Activated B cell treated with CpG ODN at 0.5 μM for 24 hours (primary cell): ENCODE measurements around the gene TMEM161A. TPM values are rescaled to one million over a fixed set of nuclear protein-coding genes. Genes with fewer than 3 reads are reported as not detected.
"Not testable (repeated sequence)": the region's sequence is repeated elsewhere in the genome, so short reads cannot be mapped to it uniquely, and the experiment has no call there.

Experiments
- ATAC-seq: fragments of 200-7000 bp; cut with Tn5 transposase; one replicate; pipeline ENCODE4 v1.10.0; 2021; ENCODE audit warnings: low read depth, mild to moderate bottlenecking, moderate library complexity
- CTCF ChIA-PET: fragments of 350-600 bp; sonication (Branson Sonifier 250); formaldehyde crosslinking; loops from one replicate; lab custom pipeline; 2021; ENCODE audit warnings: antibody characterized with exemption; lab: Charles Lee
- POLR2A ChIA-PET: fragments of 350-600 bp; sonication (Branson Sonifier 250); formaldehyde crosslinking; loops from one replicate; lab custom pipeline; 2021; ENCODE audit warnings: antibody characterized with exemption; lab: Charles Lee
- DNase-seq: peaks from one replicate; pipeline ENCODE4 v3.0.0; 2022
- H3K27ac Mint-ChIP-seq: one replicate; pipeline ENCODE4 v1.8.0; 2020; ENCODE audit warnings: mixed read lengths
- H3K27me3 Mint-ChIP-seq: one replicate; pipeline ENCODE4 v1.8.0; 2021; ENCODE audit warnings: mixed read lengths
- H3K36me3 Mint-ChIP-seq: one replicate; pipeline ENCODE4 v1.8.0; 2021; ENCODE audit warnings: low read depth, mixed read lengths
- H3K4me1 Mint-ChIP-seq: one replicate; pipeline ENCODE4 v1.8.0; 2021; ENCODE audit warnings: mixed read lengths
- H3K4me3 Mint-ChIP-seq: one replicate; pipeline ENCODE4 v1.8.0; 2020; ENCODE audit warnings: mild to moderate bottlenecking, mixed read lengths
- H3K9me3 Mint-ChIP-seq: one replicate; pipeline ENCODE4 v1.8.0; 2020; ENCODE audit warnings: mixed read lengths
- CTCF ChIP-seq: fragments of 200-600 bp; IDR thresholded peaks from one replicate; pipeline ENCODE4 v1.8.0; 2022; ENCODE audit warnings: antibody characterized with exemption, mild to moderate bottlenecking
- intact Hi-C: fragments of 100-400 bp; cut with micrococcal nuclease; formaldehyde crosslinking; loops from one replicate; pipeline ENCODE4 v1.15.1; 2024
- total RNA-seq: library from RNA; stranded (reverse); gene quantifications from 2 replicates; pipeline ENCODE4 v1.2.3, GENCODE V29; 2022

TMEM161A gene
- total RNA-seq, 1 donor from 2014 or later, result 22.6 TPM

- Mint-ChIP-seq H3K27me3 (no peaks in the 10 kb centered on the region), H3K9me3 (no peaks in the 10 kb centered on the region), H3K36me3 (peaks cover 18% of the 10 kb centered on the region), H3K4me1 (peaks cover 26% of the 10 kb centered on the region), H3K4me3 (no peak overlapping the region), H3K27ac (no peak overlapping the region)
- DNase-seq (no peak), ATAC-seq (no peak)
- ChIA-PET POLR2A (interaction anchor here (0.8 to 2.7 kb wide), 2 partner anchors 11 to 42 kb away, joined by 3 to 18 read pairs; partner anchors contain the start of gene BORCS8), CTCF (interaction anchor here (4.9 kb wide), 1 partner anchor 24 kb away, joined by 104 read pairs; no protein-coding TSS in a partner anchor)
- intact Hi-C loops, result no loop called here
- TF ChIP-seq CTCF, result no peak
These were observed 11.2 kb upstream of the TMEM161A start for GRCh38 chr19:19149435-19149834.

GRCh38 chr19:19148504-19148903 lies 10.2 kb upstream of the TMEM161A start:
- Mint-ChIP-seq H3K4me1 (peaks cover 26% of the 10 kb centered on the region), H3K36me3 (peaks cover 18% of the 10 kb centered on the region)
- H3K27me3 Mint-ChIP-seq, H3K4me3 Mint-ChIP-seq, H3K27ac Mint-ChIP-seq, intact Hi-C loops, ATAC-seq, DNase-seq, H3K9me3 Mint-ChIP-seq: not testable (repeated sequence)
- ChIA-PET CTCF (interaction anchor here (0.9 to 4.9 kb wide), 4 partner anchors 9 to 76 kb away, joined by 3 to 104 read pairs (median 3); partner anchors contain the start of gene MEF2B), POLR2A (interaction anchor here (0.8 to 2.7 kb wide), 4 partner anchors 12 to 54 kb away, joined by 3 to 18 read pairs (median 4); partner anchors contain the start of genes MEF2B and NR2C2AP)

GRCh38 chr19:19147344-19147743 lies 9.1 kb upstream of the TMEM161A start:
- intact Hi-C loops, result loop anchor here (2.0 kb wide), 1 partner anchor 343 kb away; no protein-coding TSS in a partner anchor
- DNase-seq (no peak), ATAC-seq (no peak)
- Mint-ChIP-seq H3K4me1 (peaks cover 18% of the 10 kb centered on the region), H3K9me3 (no peaks in the 10 kb centered on the region), H3K27ac (no peak overlapping the region), H3K27me3 (no peaks in the 10 kb centered on the region), H3K4me3 (no peak overlapping the region), H3K36me3 (peaks cover 18% of the 10 kb centered on the region)
- TF ChIP-seq CTCF, result no peak
- ChIA-PET POLR2A (interaction anchor here (0.7 to 1.3 kb wide), 4 partner anchors 12 to 56 kb away, joined by 3 to 5 read pairs (median 3); partner anchors contain the start of genes MEF2B and NR2C2AP), CTCF (interaction anchor here (1.1 to 4.9 kb wide), 4 partner anchors 22 to 78 kb away, joined by 3 to 104 read pairs (median 8); partner anchors contain the start of gene MEF2B)

- H3K27ac Mint-ChIP-seq, result no peak overlapping the region
- CTCF ChIA-PET, result interaction anchor here (1.1 to 4.9 kb wide), 7 partner anchors 10 to 78 kb away, joined by 3 to 104 read pairs (median 8); partner anchors contain the start of gene MEF2B
- H3K9me3 Mint-ChIP-seq, result no peaks in the 10 kb centered on the region
- intact Hi-C loops, result loop anchor here (1.0 to 2.0 kb wide), 6 partner anchors 13 to 344 kb away; partner anchors contain the start of gene MEF2B
- DNase-seq (no peak), ATAC-seq (no peak)
- no peaks in the 10 kb centered on the region for H3K27me3 Mint-ChIP-seq
- POLR2A ChIA-PET, result interaction anchor here (0.7 to 1.4 kb wide), 2 partner anchors 13 to 28 kb away, joined by 3 to 15 read pairs; no protein-coding TSS in a partner anchor
- no peak overlapping the region for H3K4me3 Mint-ChIP-seq
- no peak for TF ChIP-seq CTCF
- peaks cover 14% of the 10 kb centered on the region for H3K4me1 Mint-ChIP-seq
- H3K36me3 Mint-ChIP-seq, result peaks cover 18% of the 10 kb centered on the region
These were observed 8.6 kb upstream of the TMEM161A start for GRCh38 chr19:19146865-19147264.

- ATAC-seq, result peak; percentile 93
- POLR2A ChIA-PET, result interaction anchor here (0.6 to 1.4 kb wide), 6 partner anchors 24 to 219 kb away, joined by 3 to 15 read pairs (median 4); partner anchors contain the start of genes MEF2B and NR2C2AP
- peaks cover 18% of the 10 kb centered on the region for H3K36me3 Mint-ChIP-seq
These were observed 7.7 kb upstream of the TMEM161A start for GRCh38 chr19:19145684-19146608.

More at GRCh38 chr19:19145684-19146608, 7.7 kb upstream of the TMEM161A start:
- no peak overlapping the region for H3K4me3 Mint-ChIP-seq
- peak; percentile 92 for DNase-seq
- no peak overlapping the region for H3K27ac Mint-ChIP-seq
- peaks cover 5% of the 10 kb centered on the region for H3K4me1 Mint-ChIP-seq
- H3K9me3 Mint-ChIP-seq, result no peaks in the 10 kb centered on the region
- intact Hi-C loops, result loop anchor here (1.0 to 2.0 kb wide), 6 partner anchors 14 to 345 kb away; partner anchors contain the start of gene MEF2B
- CTCF ChIA-PET, result interaction anchor here (0.8 to 4.9 kb wide), 11 partner anchors 9 to 220 kb away, joined by 3 to 104 read pairs (median 5); partner anchors contain the start of gene MEF2B
- no peak for TF ChIP-seq CTCF
- H3K27me3 Mint-ChIP-seq, result no peaks in the 10 kb centered on the region
